ENCODE results near the gene FSTL5.

FSTL5 gene

GRCh38 chr4:161454860-161455259 is 708.9 kb downstream of the FSTL5 start:
- Histone ChIP-seq H3K27me3 (replicated peaks; ENCODE audit: control insufficient read depth, insufficient read depth, low read length) (no peaks in the 10 kb centered on the region), H3K36me3 (ENCODE audit: control insufficient read depth, insufficient read depth, low read length) (no peaks in the 10 kb centered on the region), H3K4me3 (replicated peaks; ENCODE audit: low read depth, low read length) (no peak overlapping the region)
- no peak for DNase-seq (ENCODE audit: extremely low read depth, insufficient read length)
- TF ChIP-seq CTCF (IDR thresholded peaks at IDR 0.05; ENCODE audit: insufficient read depth, low read length, poor library complexity, severe bottlenecking): no peak

- TF ChIP-seq CTCF (IDR thresholded peaks at IDR 0.05; ENCODE audit: insufficient read depth, low read length, poor library complexity, severe bottlenecking): no peak
- H3K36me3 ChIP-seq (ENCODE audit: control insufficient read depth, insufficient read depth, low read length): no peaks in the 10 kb centered on the region
- H3K27me3 ChIP-seq (replicated peaks; ENCODE audit: control insufficient read depth, insufficient read depth, low read length): no peaks in the 10 kb centered on the region
- H3K4me3 ChIP-seq (replicated peaks; ENCODE audit: low read depth, low read length): no peak overlapping the region
- no peak for DNase-seq (ENCODE audit: extremely low read depth, insufficient read length)
These were observed 715.1 kb downstream of the FSTL5 start for GRCh38 chr4:161448550-161449180.

- no peak overlapping the region for H3K4me3 ChIP-seq (replicated peaks; ENCODE audit: low read depth, low read length)
- DNase-seq (ENCODE audit: extremely low read depth, insufficient read length): no peak
- TF ChIP-seq CTCF (IDR thresholded peaks at IDR 0.05; ENCODE audit: insufficient read depth, low read length, poor library complexity, severe bottlenecking): no peak
- H3K36me3 ChIP-seq (ENCODE audit: control insufficient read depth, insufficient read depth, low read length): no peaks in the 10 kb centered on the region
- no peaks in the 10 kb centered on the region for H3K27me3 ChIP-seq (replicated peaks; ENCODE audit: control insufficient read depth, insufficient read depth, low read length)
These were observed 719.2 kb downstream of the FSTL5 start for GRCh38 chr4:161444626-161445025.

- Histone ChIP-seq H3K4me3 (replicated peaks; ENCODE audit: low read depth, low read length) (no peak overlapping the region), H3K36me3 (ENCODE audit: control insufficient read depth, insufficient read depth, low read length) (no peaks in the 10 kb centered on the region), H3K27me3 (replicated peaks; ENCODE audit: control insufficient read depth, insufficient read depth, low read length) (no peaks in the 10 kb centered on the region)
- no peak for TF ChIP-seq CTCF (IDR thresholded peaks at IDR 0.05; ENCODE audit: insufficient read depth, low read length, poor library complexity, severe bottlenecking)
- no peak for DNase-seq (ENCODE audit: extremely low read depth, insufficient read length)
These were observed 720.9 kb downstream of the FSTL5 start for GRCh38 chr4:161442921-161443320.

- Histone ChIP-seq H3K4me3 (replicated peaks; ENCODE audit: low read depth, low read length) (no peak overlapping the region), H3K27me3 (replicated peaks; ENCODE audit: control insufficient read depth, insufficient read depth, low read length) (no peaks in the 10 kb centered on the region), H3K36me3 (ENCODE audit: control insufficient read depth, insufficient read depth, low read length) (no peaks in the 10 kb centered on the region)
- no peak for DNase-seq (ENCODE audit: extremely low read depth, insufficient read length)
- TF ChIP-seq CTCF (IDR thresholded peaks at IDR 0.05; ENCODE audit: insufficient read depth, low read length, poor library complexity, severe bottlenecking): no peak
These were observed 725.7 kb downstream of the FSTL5 start for GRCh38 chr4:161438096-161438495.

Measured in GM06990 (cell line).